Measurements from ENCODE around the gene OOSP3.

GRCh38 chr11:59862252-59862651 lies 16.3 kb upstream of the OOSP3 start:
- no peak for TF ChIP-seq CTCF (IDR thresholded peaks at IDR 0.05)
- TF ChIP-seq EP300 (IDR thresholded peaks at IDR 0.05): no peak
- no peak for TF ChIP-seq POLR2A (IDR thresholded peaks at IDR 0.05)

Measured in ovary (tissue), 3 donors.